HAP-1 (cell line): Measurements from ENCODE around the gene ASB2.

Experiments
- DNase-seq, 2 experiments: peaks; one replicate each; pipeline ENCODE4 v3.0.0-alpha.2; 2016 to 2020; ENCODE audit warnings: low spot score in 2 of 2
- H3K27me3 ChIP-seq: fragments of 250-450 bp; sonication (Bioruptor Pico); 2 replicates; pipeline ENCODE4 v1.5.1; 2020; ENCODE audit warnings: low read depth, mild to moderate bottlenecking, moderate library complexity
- H3K36me3 ChIP-seq: fragments of 250-450 bp; sonication (Bioruptor Pico); replicated peaks from 2 replicates; pipeline ENCODE4 v1.5.1; 2020; ENCODE audit warnings: mild to moderate bottlenecking
- H3K4me1 ChIP-seq: fragments of 250-450 bp; sonication (Bioruptor Pico); 2 replicates; pipeline ENCODE4 v1.5.1; 2020; ENCODE audit warnings: mild to moderate bottlenecking
- H3K4me3 ChIP-seq: fragments of 250-450 bp; sonication (Bioruptor Pico); 2 replicates; pipeline ENCODE4 v1.5.1; 2020; ENCODE audit warnings: mild to moderate bottlenecking, moderate library complexity
- H3K9me3 ChIP-seq: fragments of 250-450 bp; sonication (Bioruptor Pico); 2 replicates; pipeline ENCODE4 v1.5.1; 2020; ENCODE audit warnings: mild to moderate bottlenecking, moderate library complexity
- in situ Hi-C: fragments of 300-500 bp; cut with MboI; formaldehyde crosslinking; loops from 3 replicates; pipeline ENCODE4 v1.14.3; 2020; ENCODE audit warnings: low sequenced_read_pairs, inconsistent platforms, mixed read lengths

Gene ASB2

GRCh38 chr14:93970965-93971634 lies 5.3 kb downstream of the ASB2 start:
- in situ Hi-C loops = no loop called here
- Histone ChIP-seq H3K36me3 (no peaks in the 10 kb centered on the region), H3K4me1 (peaks cover 7% of the 10 kb centered on the region), H3K27me3 (no peaks in the 10 kb centered on the region; the same call in 1 of the 2 replicates), H3K9me3 (no peaks in the 10 kb centered on the region), H3K4me3 (no peak overlapping the region)
- DNase-seq = no peak

- Histone ChIP-seq H3K4me3 (no peak overlapping the region), H3K36me3 (no peaks in the 10 kb centered on the region), H3K9me3 (no peaks in the 10 kb centered on the region), H3K27me3 (no peaks in the 10 kb centered on the region; the same call in 1 of the 2 replicates), H3K4me1 (peaks cover 2% of the 10 kb centered on the region)
- in situ Hi-C loops = no loop called here
- peak in 1 of 2 experiments; percentile 24 for DNase-seq
Measured at GRCh38 chr14:93970585-93970964, 5.8 kb downstream of the ASB2 start.

GRCh38 chr14:93969082-93969828 lies 7.1 kb downstream of the ASB2 start:
- H3K4me3 ChIP-seq = no peak overlapping the region
- H3K36me3 ChIP-seq = no peaks in the 10 kb centered on the region
- no peaks in the 10 kb centered on the region; the same call in 1 of the 2 replicates for H3K27me3 ChIP-seq
- H3K9me3 ChIP-seq = no peaks in the 10 kb centered on the region
- H3K4me1 ChIP-seq = no peaks in the 10 kb centered on the region
- in situ Hi-C loops = no loop called here
- DNase-seq = no peak

GRCh38 chr14:93967637-93968250 lies 8.6 kb downstream of the ASB2 start:
- no peaks in the 10 kb centered on the region for H3K36me3 ChIP-seq
- no peaks in the 10 kb centered on the region for H3K4me1 ChIP-seq
- no peak overlapping the region for H3K4me3 ChIP-seq
- DNase-seq = no peak
- H3K9me3 ChIP-seq = no peaks in the 10 kb centered on the region
- no peaks in the 10 kb centered on the region; the same call in 1 of the 2 replicates for H3K27me3 ChIP-seq
- in situ Hi-C loops = no loop called here

GRCh38 chr14:93965946-93966474 lies 10.4 kb downstream of the ASB2 start:
- Histone ChIP-seq H3K4me1 (no peaks in the 10 kb centered on the region), H3K4me3 (no peak overlapping the region), H3K27me3 (no peaks in the 10 kb centered on the region; the same call in 1 of the 2 replicates), H3K9me3 (no peaks in the 10 kb centered on the region), H3K36me3 (no peaks in the 10 kb centered on the region)
- in situ Hi-C loops = no loop called here
- DNase-seq = no peak

GRCh38 chr14:93965287-93965821 lies 11.0 kb downstream of the ASB2 start:
- Histone ChIP-seq H3K27me3 (no peaks in the 10 kb centered on the region), H3K4me1 (no peaks in the 10 kb centered on the region), H3K9me3 (no peaks in the 10 kb centered on the region), H3K36me3 (no peaks in the 10 kb centered on the region), H3K4me3 (no peak overlapping the region)
- in situ Hi-C loops = no loop called here
- DNase-seq = no peak

- Histone ChIP-seq H3K4me1 (no peaks in the 10 kb centered on the region), H3K9me3 (no peaks in the 10 kb centered on the region), H3K27me3 (no peaks in the 10 kb centered on the region), H3K4me3 (no peak overlapping the region), H3K36me3 (no peaks in the 10 kb centered on the region)
- DNase-seq = no peak
- in situ Hi-C loops = no loop called here
Measured at GRCh38 chr14:93964820-93965286, 11.5 kb downstream of the ASB2 start.

GRCh38 chr14:93964281-93964680 lies 12.1 kb downstream of the ASB2 start:
- H3K4me1 ChIP-seq = no peaks in the 10 kb centered on the region
- no peak for DNase-seq
- H3K36me3 ChIP-seq = no peaks in the 10 kb centered on the region
- H3K27me3 ChIP-seq = no peaks in the 10 kb centered on the region
- no peaks in the 10 kb centered on the region for H3K9me3 ChIP-seq
- no peak overlapping the region for H3K4me3 ChIP-seq
- in situ Hi-C loops = no loop called here

- DNase-seq = no peak
- Histone ChIP-seq H3K9me3 (no peaks in the 10 kb centered on the region), H3K27me3 (no peaks in the 10 kb centered on the region), H3K4me3 (no peak overlapping the region), H3K36me3 (no peaks in the 10 kb centered on the region), H3K4me1 (no peaks in the 10 kb centered on the region)
- in situ Hi-C loops = no loop called here
Measured at GRCh38 chr14:93963692-93964091, 12.7 kb downstream of the ASB2 start.

- H3K36me3 ChIP-seq = no peaks in the 10 kb centered on the region
- H3K4me3 ChIP-seq = no peak overlapping the region
- no peak for DNase-seq
- no peaks in the 10 kb centered on the region for H3K4me1 ChIP-seq
- in situ Hi-C loops = no loop called here
- no peaks in the 10 kb centered on the region for H3K9me3 ChIP-seq
- no peaks in the 10 kb centered on the region for H3K27me3 ChIP-seq
Measured at GRCh38 chr14:93962701-93963601, 13.4 kb downstream of the ASB2 start.

GRCh38 chr14:93961620-93962019 lies 14.8 kb downstream of the ASB2 start:
- H3K9me3 ChIP-seq = no peaks in the 10 kb centered on the region
- no peaks in the 10 kb centered on the region for H3K27me3 ChIP-seq
- H3K4me1 ChIP-seq = no peaks in the 10 kb centered on the region
- H3K4me3 ChIP-seq = no peak overlapping the region
- DNase-seq = no peak
- no peaks in the 10 kb centered on the region for H3K36me3 ChIP-seq
- in situ Hi-C loops = no loop called here

GRCh38 chr14:93960774-93961438 lies 15.5 kb downstream of the ASB2 start:
- Histone ChIP-seq H3K4me3 (no peak overlapping the region), H3K36me3 (no peaks in the 10 kb centered on the region), H3K4me1 (no peaks in the 10 kb centered on the region), H3K27me3 (no peaks in the 10 kb centered on the region), H3K9me3 (no peaks in the 10 kb centered on the region)
- DNase-seq = no peak
- in situ Hi-C loops = no loop called here

- no peaks in the 10 kb centered on the region for H3K9me3 ChIP-seq
- in situ Hi-C loops = no loop called here
- H3K4me3 ChIP-seq = no peak overlapping the region
- no peaks in the 10 kb centered on the region for H3K36me3 ChIP-seq
- no peaks in the 10 kb centered on the region for H3K4me1 ChIP-seq
- DNase-seq = no peak
- H3K27me3 ChIP-seq = no peaks in the 10 kb centered on the region
Measured at GRCh38 chr14:93960108-93960475, 16.3 kb downstream of the ASB2 start.
